SU-DHL-6 (cell line): ENCODE results near the gene SH2B2.
A peak's percentile ranks its signal among the peaks of the same experiment; 100 is the strongest.

Experiments used
- H2AFZ ChIP-seq: fragments of 200-600 bp; sonication (generic); 2 replicates; pipeline ENCODE4 v1.6.1; 2014; ENCODE audit warnings: low read depth, mild to moderate bottlenecking, moderate library complexity, mixed read lengths, antibody characterized with exemption, low read length; ENCODE audit not compliant: severe bottlenecking
- H3F3A ChIP-seq: fragments of 200-600 bp; shearing (Covaris generic); 2 replicates; pipeline ENCODE4 v1.6.0; 2016; ENCODE audit warnings: antibody characterized with exemption, mild to moderate bottlenecking; ENCODE audit not compliant: insufficient read depth
- H3K27ac ChIP-seq: fragments of 200-600 bp; sonication (generic); 2 replicates; pipeline ENCODE4 v1.5.1; 2016; ENCODE audit warnings: low read depth, mild to moderate bottlenecking, low read length, moderate library complexity, mixed read lengths
- H3K27me3 ChIP-seq: fragments of 200-600 bp; sonication (generic), shearing (Covaris generic); 2 replicates; pipeline ENCODE4 v1.6.0; 2014; ENCODE audit warnings: mild to moderate bottlenecking, low read length
- H3K36me3 ChIP-seq: fragments of 200-600 bp; sonication (generic); 2 replicates; pipeline ENCODE4 v1.6.1; 2014; ENCODE audit warnings: mild to moderate bottlenecking, low read length, mixed read lengths
- H3K4me2 ChIP-seq: fragments of 300-600, 200-600 bp; shearing (Covaris generic), sonication (generic); 2 replicates; pipeline ENCODE4 v1.6.0; 2014; ENCODE audit warnings: low read length, low read depth, mild to moderate bottlenecking; ENCODE audit not compliant: poor library complexity, severe bottlenecking
- H3K4me3 ChIP-seq: fragments of 200-600 bp; sonication (generic); 2 replicates; pipeline ENCODE4 v1.5.1; 2014; ENCODE audit warnings: antibody characterized with exemption, low read length, mild to moderate bottlenecking, mixed read lengths; ENCODE audit not compliant: insufficient read depth, poor library complexity, severe bottlenecking
- H3K79me2 ChIP-seq: fragments of 200-600 bp; sonication (generic); 2 replicates; pipeline ENCODE4 v1.6.1; 2014; ENCODE audit warnings: mild to moderate bottlenecking, low read length, moderate library complexity; ENCODE audit not compliant: insufficient read depth
- H3K9ac ChIP-seq: fragments of 200-600 bp; sonication (generic); 2 replicates; pipeline ENCODE4 v1.7.0; 2014; ENCODE audit warnings: mild to moderate bottlenecking, low read length
- H3K9me2 ChIP-seq: fragments of 200-600 bp; sonication (generic); replicated peaks from 2 replicates; pipeline ENCODE4 v1.6.1; 2014; ENCODE audit warnings: low read length; ENCODE audit not compliant: insufficient read depth
- H3K9me3 ChIP-seq: fragments of 200-600 bp; sonication (generic); 2 replicates; pipeline ENCODE4 v1.6.1; 2014; ENCODE audit warnings: low read length, mixed read lengths; ENCODE audit not compliant: insufficient read depth
- H4K20me1 ChIP-seq: fragments of 200-600 bp; sonication (generic); 2 replicates; pipeline ENCODE4 v1.6.1; 2014; ENCODE audit warnings: low read depth, mild to moderate bottlenecking, antibody characterized with exemption, low read length, moderate library complexity, mixed read lengths
- CTCF ChIP-seq: fragments of 200-600 bp; sonication (generic); IDR thresholded peaks from one replicate; pipeline ENCODE4 v1.5.1; 2017; ENCODE audit warnings: antibody characterized with exemption, mild to moderate bottlenecking, low read length, moderate library complexity; ENCODE audit not compliant: insufficient read depth, poor library complexity, severe bottlenecking
- EZH2phosphoT487 ChIP-seq: fragments of 200-600 bp; sonication (generic), shearing (Covaris generic); conservative IDR thresholded peaks from 2 replicates; pipeline ENCODE4 v1.6.1; 2018; ENCODE audit warnings: mild to moderate bottlenecking, antibody characterized with exemption, low read length, moderate library complexity, mixed read lengths

SH2B2 gene

GRCh38 chr7:102305414-102306268 is 19.0 kb downstream of the SH2B2 start:
- H3K9me3 ChIP-seq, result no peaks in the 10 kb centered on the region
- peaks cover 26% of the 10 kb centered on the region for H3K36me3 ChIP-seq
- H3K9me2 ChIP-seq, result no peaks in the 10 kb centered on the region
- peak overlapping the region; percentile 2 for H3K4me3 ChIP-seq
- peaks cover 73% of the 10 kb centered on the region for H3F3A ChIP-seq
- H4K20me1 ChIP-seq, result no peaks in the 10 kb centered on the region
- H3K9ac ChIP-seq, result peak overlapping the region; percentile 55
- peak overlapping the region; percentile 65 for H3K4me2 ChIP-seq
- no peak overlapping the region for H2AFZ ChIP-seq
- peaks cover 63% of the 10 kb centered on the region for H3K79me2 ChIP-seq
- H3K27me3 ChIP-seq, result no peaks in the 10 kb centered on the region
- peak overlapping the region; percentile 96 for H3K27ac ChIP-seq
- TF ChIP-seq EZH2phosphoT487, result no peak
- TF ChIP-seq CTCF, result no peak

GRCh38 chr7:102306916-102307677 is 20.4 kb downstream of the SH2B2 start:
- peak overlapping the region; percentile 32 for H3K4me3 ChIP-seq
- H3K27ac ChIP-seq, result peak overlapping the region; percentile 96
- peak overlapping the region; percentile 78 for H3K4me2 ChIP-seq
- H3K9me3 ChIP-seq, result no peaks in the 10 kb centered on the region
- no peaks in the 10 kb centered on the region for H3K27me3 ChIP-seq
- peak overlapping the region; percentile 62 for H3K9ac ChIP-seq
- TF ChIP-seq EZH2phosphoT487, result no peak
- TF ChIP-seq CTCF, result no peak
- H2AFZ ChIP-seq, result no peak overlapping the region
- H3F3A ChIP-seq, result peaks cover 81% of the 10 kb centered on the region
- peaks cover 28% of the 10 kb centered on the region for H3K36me3 ChIP-seq
- H3K79me2 ChIP-seq, result peaks cover 54% of the 10 kb centered on the region
- no peaks in the 10 kb centered on the region for H3K9me2 ChIP-seq
- H4K20me1 ChIP-seq, result no peaks in the 10 kb centered on the region

GRCh38 chr7:102310414-102310815 is 23.7 kb downstream of the SH2B2 start:
- H3K9me3 ChIP-seq, result no peaks in the 10 kb centered on the region
- TF ChIP-seq EZH2phosphoT487, result no peak
- TF ChIP-seq CTCF, result no peak
- no peak overlapping the region for H2AFZ ChIP-seq
- H3K36me3 ChIP-seq, result peaks cover 32% of the 10 kb centered on the region
- H3K4me3 ChIP-seq, result no peak overlapping the region
- peaks cover 74% of the 10 kb centered on the region for H3F3A ChIP-seq
- H4K20me1 ChIP-seq, result no peaks in the 10 kb centered on the region
- peak overlapping the region; percentile 50 for H3K4me2 ChIP-seq
- peak overlapping the region; percentile 37 for H3K9ac ChIP-seq
- peak overlapping the region; percentile 94 for H3K27ac ChIP-seq
- peaks cover 35% of the 10 kb centered on the region for H3K79me2 ChIP-seq
- no peaks in the 10 kb centered on the region for H3K27me3 ChIP-seq
- H3K9me2 ChIP-seq, result no peaks in the 10 kb centered on the region
